Right cardiac atrium (tissue), 5 donors: ENCODE measurements around the gene TMEM181. TPM values are rescaled to one million over a fixed set of nuclear protein-coding genes. Genes with fewer than 3 reads are reported as not detected.
"Not testable (repeated sequence)": the region's sequence is repeated elsewhere in the genome, so short reads cannot be mapped to it uniquely, and the experiment has no call there.

Experiments used
- ATAC-seq, 2 donors: fragments of 200-7000 bp; cut with Tn5 transposase; one replicate each; pipeline versions ENCODE4 v1.8.0 to v1.9.1; 2020; ENCODE audit warnings: moderate library complexity in 2 of 2, mild to moderate bottlenecking in 1 of 2
- DNase-seq, 3 donors: peaks; one replicate each; pipeline ENCODE4 v3.0.0-alpha.2; 2020
- H3K27ac ChIP-seq: one replicate; pipeline ENCODE4 v1.5.1; 2013; ENCODE audit warnings: mild to moderate bottlenecking, low read length, control low read depth, moderate library complexity
- H3K27me3 ChIP-seq: one replicate; pipeline ENCODE4 v1.6.1; 2013; ENCODE audit not compliant: control insufficient read depth, insufficient read depth
- H3K4me1 ChIP-seq: one replicate; pipeline ENCODE4 v1.6.1; 2013; ENCODE audit warnings: low read length; ENCODE audit not compliant: control insufficient read depth, insufficient read depth
- H3K4me3 ChIP-seq: one replicate; pipeline ENCODE4 v1.5.1; 2013; ENCODE audit warnings: low read length, control low read depth
- H3K9me3 ChIP-seq: one replicate; pipeline ENCODE4 v1.6.1; 2013; ENCODE audit warnings: low read length; ENCODE audit not compliant: control insufficient read depth
- WGBS: extraction: QIAGEN DNeasy Blood & Tissue Kit; methylation state at CpG from one replicate; pipeline ENCODE4 v1.1.7; 2013; 5-methylcytosine and 5-hydroxymethylcytosine counted together
- intact Hi-C, 4 donors: fragments of 100-400 bp; cut with DNase I; formaldehyde crosslinking; loops; one replicate each; pipeline versions ENCODE4 v1.11.0 to v1.14.0; 2022 to 2023
- polyA plus RNA-seq: library from polyadenylated mRNA; stranded (reverse); fragments of 200-250 nt; gene quantifications from one replicate; pipeline ENCODE4 v1.2.3, GENCODE V29; 2013
- total RNA-seq, 4 donors: library from RNA; stranded (reverse); fragmentation: NEBNext Ultra II Directional; extraction: Animal tissue kit (Norgen Biotek cat#: 25700); gene quantifications; one replicate each; pipeline ENCODE4 v1.2.1, GENCODE V29; 2021
- donor health status: healthy with polysubstance abuse.
- donor health status: DM: no; HTN: yes; CAD: no.
- donor health status: DM: no; HTN: no; CAD: no.
- donor health status: DM: no; HTN: yes; CAD: no; lungs with severe emphysema.
- donor health status: DM: yes; HTN: yes; CAD: no.

Gene TMEM181
- total and polyA plus RNA-seq, 5 donors, result 7.4 to 24.5 (median 16.9) TPM

DNA sequence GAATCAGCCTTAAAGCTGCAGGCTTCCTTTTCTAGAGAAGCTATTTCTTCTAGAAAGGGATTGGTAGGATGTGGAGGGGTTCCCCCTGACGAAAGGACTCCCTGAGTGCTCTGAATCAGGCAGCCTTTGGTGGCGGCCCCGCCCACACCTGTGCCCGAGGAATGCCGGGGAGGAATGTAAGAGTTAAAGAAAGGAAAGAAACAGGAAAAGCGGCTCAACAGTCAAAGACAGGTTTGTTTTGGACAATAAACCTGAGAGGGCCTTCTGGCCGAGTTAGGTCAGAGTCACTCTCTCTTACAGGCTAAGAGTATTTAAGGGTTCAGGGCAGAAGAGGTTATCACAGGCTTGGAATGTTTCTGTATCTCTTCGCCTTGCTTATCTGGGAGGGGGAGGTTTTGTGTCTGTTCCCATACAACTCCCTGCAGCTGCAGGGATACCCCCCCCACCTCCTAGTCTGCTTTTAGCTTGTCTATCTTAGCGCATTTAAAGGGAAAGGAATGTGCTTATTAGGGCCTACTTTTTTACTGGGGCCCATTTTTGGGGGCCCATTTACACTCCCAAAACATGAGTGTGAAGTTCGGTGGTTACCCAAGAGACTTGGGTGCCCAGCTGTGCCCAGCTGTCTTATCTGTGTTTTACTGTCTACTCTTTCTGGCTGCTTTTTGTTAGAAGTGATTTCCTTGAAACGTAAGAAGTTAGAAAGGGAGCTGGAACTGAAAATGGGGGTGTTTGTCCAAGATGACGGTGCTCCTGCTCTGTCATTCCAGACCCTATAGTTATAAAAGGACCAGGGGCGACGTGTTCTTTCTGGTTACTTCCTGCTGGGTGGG, 51.9 kb downstream of the TMEM181 start:
- Histone ChIP-seq H3K27ac (peak overlapping the region; percentile 49), H3K27me3 (no peaks in the 10 kb centered on the region), H3K9me3 (no peaks in the 10 kb centered on the region), H3K4me1 (peaks cover 21% of the 10 kb centered on the region), H3K4me3 (no peak overlapping the region)
- ATAC-seq (peak; percentile 50 to 67), DNase-seq (peak in 1 of 3 donors; percentile 60)
- 51% methylated on average over 14 of the region's 14 CpGs for WGBS
- intact Hi-C loops, result no loop called here

DNA sequence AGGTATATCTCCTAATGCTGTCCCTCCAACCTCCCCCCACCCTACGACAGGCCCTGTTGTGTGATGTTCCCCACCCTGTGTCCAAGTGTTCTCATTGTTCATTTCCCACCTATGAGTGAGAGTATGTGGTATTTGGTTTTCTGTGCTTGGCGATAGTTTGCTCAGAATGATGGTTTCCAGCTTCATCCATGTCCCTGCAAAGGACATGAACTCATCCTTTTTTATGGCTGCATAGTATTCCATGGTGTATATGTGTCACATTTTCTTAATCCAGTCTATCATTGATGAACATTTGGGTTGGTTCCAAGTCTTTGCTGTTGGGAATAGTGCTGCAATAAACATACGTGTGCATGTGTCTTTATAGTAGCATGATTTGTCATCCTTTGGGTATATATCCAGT, 54.7 kb downstream of the TMEM181 start:
- intact Hi-C loops, DNase-seq, ATAC-seq, H3K9me3 ChIP-seq, H3K27me3 ChIP-seq, H3K27ac ChIP-seq, H3K4me3 ChIP-seq: not testable (repeated sequence)
- WGBS, result 97% methylated on average over 3 of the region's 3 CpGs
- peaks cover 14% of the 10 kb centered on the region for H3K4me1 ChIP-seq

DNA sequence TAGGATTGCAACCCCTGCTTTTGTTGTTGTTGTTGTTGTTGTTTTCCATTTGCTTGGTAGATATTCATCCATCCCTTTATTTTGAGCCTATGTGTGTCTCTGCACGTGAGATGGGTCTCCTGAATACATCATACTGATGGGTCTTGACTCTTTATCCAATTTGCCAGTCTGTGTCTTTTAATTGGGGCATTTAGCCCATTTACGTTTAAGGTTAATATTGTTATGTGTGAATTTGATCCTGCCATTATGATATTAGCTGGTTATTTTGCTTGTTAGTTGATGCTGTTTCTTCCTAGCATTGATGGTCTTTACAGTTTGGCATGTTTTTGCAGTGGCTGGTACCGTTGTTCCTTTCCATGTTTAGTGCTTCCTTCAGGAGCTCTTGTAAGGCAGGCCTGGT, 58.4 kb downstream of the TMEM181 start:
- intact Hi-C loops, ATAC-seq, DNase-seq, H3K4me3 ChIP-seq, H3K27ac ChIP-seq, H3K9me3 ChIP-seq, H3K27me3 ChIP-seq, H3K4me1 ChIP-seq: not testable (repeated sequence)
- WGBS, result 91% methylated on average over 3 of the region's 3 CpGs

DNA sequence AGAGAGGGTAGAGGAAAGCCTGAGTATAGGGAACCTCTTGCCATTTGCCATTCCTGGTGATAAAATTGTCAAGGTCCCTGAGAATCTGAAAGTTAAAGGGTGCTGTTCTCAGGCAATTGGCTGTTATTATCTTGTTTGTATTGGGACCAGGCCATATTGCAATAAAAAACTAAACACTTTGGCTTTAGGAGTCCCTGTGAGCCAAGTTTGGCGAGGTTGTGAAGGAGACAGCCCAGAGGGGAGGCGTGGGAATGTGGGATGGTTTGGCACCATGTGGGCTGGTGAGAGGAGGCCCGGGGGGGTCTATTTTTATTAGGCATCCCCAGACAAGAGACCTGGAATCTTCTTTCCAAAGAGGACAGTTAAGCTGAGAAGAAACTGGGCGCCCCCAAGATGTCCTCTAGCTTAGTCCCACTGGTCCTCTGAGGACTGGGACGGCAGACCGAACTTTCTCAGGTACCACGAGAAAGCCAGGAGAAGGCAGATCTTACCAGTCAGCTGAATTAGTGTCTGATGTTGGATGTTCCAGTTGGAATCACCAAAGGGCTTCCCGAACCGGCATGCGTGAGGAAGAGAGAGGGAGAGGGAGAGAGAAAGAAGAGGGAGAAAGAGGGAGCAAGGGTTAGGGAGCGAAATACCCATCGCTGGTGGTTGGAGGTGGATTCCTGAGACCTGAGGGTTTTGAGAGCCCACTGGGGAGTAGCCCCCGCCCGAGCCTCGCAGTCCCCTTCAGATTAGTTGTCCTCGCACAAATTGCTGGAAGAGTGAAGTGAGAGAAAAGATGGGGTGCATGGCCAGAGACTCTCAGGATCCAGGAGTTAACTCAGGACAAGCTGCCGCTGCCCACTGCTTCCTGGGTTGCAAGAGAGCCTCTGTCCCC, 60.3 kb downstream of the TMEM181 start:
- DNase-seq, result peak in 2 of 3 donors; percentile 53 to 64
- H3K27me3 ChIP-seq, result no peaks in the 10 kb centered on the region
- H3K9me3 ChIP-seq, result no peaks in the 10 kb centered on the region
- intact Hi-C loops, result no loop called here
- H3K27ac ChIP-seq, result peak overlapping the region; percentile 1
- peak; percentile 71 to 75 for ATAC-seq
- H3K4me3 ChIP-seq, result no peak overlapping the region
- 87% methylated on average over 17 of the region's 17 CpGs for WGBS
- peaks cover 5% of the 10 kb centered on the region for H3K4me1 ChIP-seq

DNA sequence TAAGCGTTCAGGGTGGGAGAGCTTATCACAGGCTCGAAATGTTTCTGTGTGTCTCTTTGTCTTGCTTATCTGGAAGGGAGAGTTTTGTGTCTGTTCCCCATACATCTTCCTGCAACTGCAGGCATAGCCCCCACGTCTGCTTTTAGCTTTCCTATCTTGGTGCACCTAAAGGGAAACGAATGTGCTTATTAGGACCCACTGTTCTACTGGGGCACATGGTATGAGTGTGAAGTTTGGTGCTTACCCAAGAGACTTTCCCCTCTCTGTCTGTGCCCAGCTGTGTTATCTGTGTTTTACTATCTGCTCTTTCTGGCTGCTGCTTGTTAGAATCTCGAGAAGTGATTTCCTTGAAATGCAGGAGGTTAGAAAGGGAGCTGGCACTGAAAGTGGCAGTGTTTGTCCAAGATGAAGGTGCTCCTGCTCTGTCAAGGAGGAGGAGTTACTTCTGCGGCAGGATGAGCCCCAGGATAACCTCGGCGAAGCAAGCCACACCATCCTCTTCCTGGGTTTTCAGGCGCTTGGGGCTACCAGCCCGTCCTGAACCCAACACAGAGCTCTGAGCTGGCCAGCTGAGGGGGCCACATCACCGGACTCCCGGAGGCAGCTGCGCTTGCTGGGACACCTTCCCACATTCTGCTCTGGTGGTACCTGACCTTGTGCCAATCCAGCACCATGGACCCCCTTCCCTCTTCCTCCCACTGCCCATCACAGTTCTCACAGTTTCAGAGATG, 61.2 kb downstream of the TMEM181 start:
- peak; percentile 73 to 74 for ATAC-seq

DNA sequence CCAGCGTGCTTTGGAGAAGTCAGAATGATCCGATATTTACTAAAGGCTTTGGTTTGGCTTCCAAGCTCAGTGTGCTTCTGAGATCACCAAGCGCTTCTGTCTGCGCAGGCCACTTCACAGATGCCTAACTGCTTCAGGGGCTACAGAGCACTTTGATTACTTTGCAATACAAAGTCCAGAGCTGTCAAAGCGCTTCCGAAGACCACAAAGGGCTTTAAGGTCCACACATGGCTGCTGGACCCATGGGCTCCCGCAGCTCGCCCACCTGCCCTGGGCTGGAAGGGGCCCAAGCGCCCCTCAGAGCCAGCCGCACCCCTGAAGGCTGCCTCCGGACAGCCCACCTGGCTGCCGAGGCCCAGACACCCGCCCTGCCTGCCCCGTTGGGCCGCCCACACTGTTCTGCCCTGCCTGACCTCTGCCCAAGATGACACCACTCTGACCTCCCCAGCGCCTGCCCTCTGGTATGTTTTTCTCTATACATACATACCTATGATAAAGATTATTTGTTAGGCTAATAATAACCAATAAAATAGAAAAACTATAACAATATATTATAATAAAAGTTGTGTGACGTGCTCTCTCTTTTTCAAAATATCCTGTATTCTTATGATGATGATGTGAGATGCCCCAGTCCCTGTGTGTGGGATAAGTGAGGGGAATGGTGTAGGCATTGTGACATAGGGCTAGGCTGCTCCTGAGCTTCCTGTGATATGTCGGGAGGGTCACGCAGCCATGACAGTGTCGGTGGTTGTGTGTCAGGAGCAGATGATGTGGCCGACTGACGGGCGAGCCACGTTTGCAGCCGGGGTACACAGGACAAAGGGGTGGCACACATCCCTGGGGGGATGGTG, 62.0 kb downstream of the TMEM181 start:
- Histone ChIP-seq H3K27ac (no peak overlapping the region), H3K9me3 (no peaks in the 10 kb centered on the region), H3K4me3 (no peak overlapping the region), H3K4me1 (peaks cover 8% of the 10 kb centered on the region), H3K27me3 (no peaks in the 10 kb centered on the region)
- DNase-seq (peak in 2 of 3 donors; percentile 44 to 46), ATAC-seq (peak in 1 of 2 donors; percentile 5)
- 88% methylated on average over 25 of the region's 25 CpGs for WGBS
- intact Hi-C loops, result no loop called here

More for the DNA sequence above, 61.2 kb downstream of the TMEM181 start:
- H3K27ac ChIP-seq, result no peak overlapping the region
- 61% methylated on average over 13 of the region's 13 CpGs for WGBS
- no peak overlapping the region for H3K4me3 ChIP-seq
- H3K9me3 ChIP-seq, result no peaks in the 10 kb centered on the region
- peak in 2 of 3 donors; percentile 55 to 59 for DNase-seq
- H3K27me3 ChIP-seq, result no peaks in the 10 kb centered on the region
- intact Hi-C loops, result no loop called here
- H3K4me1 ChIP-seq, result peaks cover 5% of the 10 kb centered on the region

DNA sequence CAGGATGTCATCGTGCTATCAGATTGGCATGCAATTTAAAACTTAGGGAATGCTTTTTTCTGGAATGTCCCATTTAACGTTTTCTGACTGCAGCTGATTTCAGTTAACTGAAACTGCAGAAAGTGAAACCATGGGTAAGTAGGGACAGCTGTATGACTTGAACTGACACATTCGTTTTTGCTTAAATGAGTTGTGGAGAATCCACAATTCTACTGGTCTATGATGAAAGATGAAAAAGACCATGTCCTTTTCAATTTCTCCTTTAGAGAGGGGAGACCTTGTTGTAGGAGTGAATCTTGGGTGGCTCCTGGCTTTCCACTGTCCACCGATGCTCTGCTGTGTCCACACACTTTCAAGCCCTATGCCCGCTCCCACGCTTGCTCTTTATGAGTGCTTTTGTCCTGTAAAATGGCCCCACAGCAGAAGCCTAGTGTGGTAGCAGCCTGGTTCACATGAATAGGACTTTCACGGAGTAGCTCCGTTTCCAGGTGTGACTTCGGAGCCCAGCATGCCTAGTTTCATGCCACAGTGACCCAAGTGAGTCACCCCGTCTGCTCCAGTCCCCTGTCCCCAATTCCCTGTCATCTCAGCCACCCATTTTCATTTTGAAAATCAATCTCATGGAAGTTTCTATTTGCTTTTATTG, 62.8 kb downstream of the TMEM181 start:
- DNase-seq (no peak), ATAC-seq (no peak)
- peaks cover 8% of the 10 kb centered on the region for H3K4me1 ChIP-seq
- no peaks in the 10 kb centered on the region for H3K27me3 ChIP-seq
- H3K27ac ChIP-seq, result no peak overlapping the region
- intact Hi-C loops, result no loop called here
- no peak overlapping the region for H3K4me3 ChIP-seq
- H3K9me3 ChIP-seq, result no peaks in the 10 kb centered on the region
- 86% methylated on average over 10 of the region's 10 CpGs for WGBS

DNA sequence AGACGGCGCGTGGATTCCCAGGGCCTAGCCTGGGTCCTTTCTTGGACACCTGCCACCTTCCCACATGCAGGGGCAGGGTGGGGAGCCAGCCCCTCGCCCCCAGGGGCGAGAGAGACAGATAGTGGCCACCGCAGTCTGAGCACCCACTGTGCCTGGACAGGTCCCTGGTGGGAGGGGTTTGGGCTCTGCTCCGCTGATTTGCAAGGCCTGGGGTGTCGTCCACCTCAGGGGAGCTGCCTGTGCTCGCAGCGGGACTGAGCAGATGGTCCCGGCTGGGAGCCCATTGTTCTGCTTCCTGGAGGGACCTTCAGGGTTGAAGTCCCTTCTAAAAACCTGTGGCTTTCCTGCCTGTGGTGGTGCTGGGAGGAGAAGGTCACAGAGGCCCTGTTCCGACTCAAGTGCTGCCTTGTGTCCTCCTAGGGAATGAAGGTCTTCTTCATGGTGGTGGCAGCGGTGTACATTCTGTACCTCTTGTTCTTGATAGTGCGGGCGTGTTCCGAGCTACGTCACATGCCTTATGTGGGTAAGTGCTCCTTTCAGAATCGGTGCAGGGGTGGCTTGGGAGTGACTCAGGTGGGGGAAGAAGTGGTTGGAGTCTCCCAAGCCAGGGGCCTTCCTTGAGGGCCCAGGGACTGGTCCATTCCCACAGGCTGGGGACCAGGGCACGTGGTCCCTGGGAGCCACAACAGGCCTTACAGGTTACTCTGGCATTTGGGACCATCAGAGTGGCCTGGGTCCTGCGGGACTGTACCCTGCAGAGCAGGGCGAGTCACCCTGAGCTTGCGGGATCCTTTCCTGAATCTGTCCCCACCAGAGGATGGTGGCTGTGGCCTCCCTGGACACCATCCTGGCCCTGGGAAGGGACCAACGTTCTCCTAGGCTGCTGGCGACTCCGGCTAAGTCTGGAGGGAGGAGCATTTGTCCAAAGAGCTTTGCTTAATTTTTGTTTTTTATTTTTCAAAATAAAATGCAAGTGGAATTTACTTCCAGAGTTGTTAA, 65.1 kb downstream of the TMEM181 start:
- H3K4me3 ChIP-seq, result no peak overlapping the region
- WGBS, result 93% methylated on average over 25 of the region's 25 CpGs
- no peaks in the 10 kb centered on the region for H3K27me3 ChIP-seq
- DNase-seq, result peak in 1 of 3 donors; percentile 42
- H3K9me3 ChIP-seq, result no peaks in the 10 kb centered on the region
- no peak overlapping the region for H3K27ac ChIP-seq
- intact Hi-C loops, result no loop called here
- ATAC-seq, result no peak
- H3K4me1 ChIP-seq, result peaks cover 8% of the 10 kb centered on the region

DNA sequence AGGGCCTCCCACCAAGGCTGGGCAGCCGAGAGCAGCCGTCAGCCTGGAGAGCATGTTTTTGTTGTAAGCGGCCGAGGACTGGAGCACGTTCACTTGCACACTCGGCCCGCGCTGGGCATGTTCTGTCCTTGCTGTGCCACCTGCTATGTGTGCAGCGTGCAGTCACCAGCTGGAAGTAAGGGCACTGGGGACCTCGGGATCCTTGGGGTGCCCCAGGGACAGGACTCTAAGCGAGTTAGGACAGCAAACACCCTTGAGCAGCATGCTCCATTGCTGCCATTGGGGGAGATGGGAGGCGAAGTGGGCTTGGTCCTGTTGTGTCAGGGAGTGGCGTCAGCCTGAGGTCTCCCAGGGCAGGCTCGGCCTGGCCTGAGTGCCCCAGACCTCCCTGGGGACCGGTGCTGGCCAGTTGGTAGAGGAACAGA, 66.0 kb downstream of the TMEM181 start:
- H3K4me1 ChIP-seq, result peaks cover 5% of the 10 kb centered on the region
- intact Hi-C loops, result no loop called here
- 86% methylated on average over 15 of the region's 15 CpGs for WGBS
- no peaks in the 10 kb centered on the region for H3K9me3 ChIP-seq
- peak in 2 of 3 donors; percentile 54 to 83 for DNase-seq
- ATAC-seq, result peak in 1 of 2 donors; percentile 25
- H3K27ac ChIP-seq, result no peak overlapping the region
- H3K27me3 ChIP-seq, result no peaks in the 10 kb centered on the region
- no peak overlapping the region for H3K4me3 ChIP-seq
